PFSK-1 (cell line): ENCODE measurements around the gene TEX29.

ENCODE experiments used
- POLR2AphosphoS5 ChIP-seq: IDR thresholded peaks from 2 replicates; pipeline ENCODE4 v1.6.1; 2012; ENCODE audit warnings: low read depth, mild to moderate bottlenecking, control low read depth, low read length, moderate library complexity
- SIN3A ChIP-seq: IDR thresholded peaks from 2 replicates; pipeline ENCODE4 v1.6.1; 2012; ENCODE audit warnings: mild to moderate bottlenecking, low read length, moderate library complexity, borderline replicate concordance; ENCODE audit not compliant: insufficient read depth
- TAF1 ChIP-seq: IDR thresholded peaks from 2 replicates; pipeline ENCODE4 v1.6.1; 2012; ENCODE audit warnings: low read length, control low read depth, borderline replicate concordance; ENCODE audit not compliant: insufficient read depth
- TF ChIP-seq, protein P1 (sequence below), 2 experiments: IDR thresholded peaks; 2 replicates each; pipeline versions ENCODE4 v1.6.1 to v1.8.0; 2011 to 2012; ENCODE audit warnings: low read depth in 2 of 2, low read length in 2 of 2, control low read depth in 1 of 2, inconsistent platforms in 1 of 2, mild to moderate bottlenecking in 1 of 2, moderate library complexity in 1 of 2; ENCODE audit not compliant: insufficient read depth in 1 of 2

DNA sequence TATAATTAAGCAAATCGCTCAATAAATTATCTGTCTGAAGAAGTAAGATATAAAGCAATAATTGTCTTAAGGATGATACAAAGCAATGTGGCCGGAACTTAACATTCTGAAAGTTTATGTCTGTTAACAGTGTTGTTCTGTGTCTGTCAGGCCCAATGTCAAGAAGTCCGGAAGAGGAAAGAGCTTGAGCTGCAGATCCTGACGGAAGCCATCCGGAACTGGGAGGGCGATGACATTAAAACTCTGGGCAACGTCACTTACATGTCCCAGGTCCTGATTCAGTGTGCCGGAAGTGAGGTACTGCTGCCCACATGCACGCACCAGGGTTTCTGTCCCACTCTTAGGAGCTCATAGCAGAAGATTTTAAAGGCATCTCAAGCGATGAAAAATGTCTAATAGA, 45.1 kb upstream of the TEX29 start:
- TF ChIP-seq, protein P1, sequence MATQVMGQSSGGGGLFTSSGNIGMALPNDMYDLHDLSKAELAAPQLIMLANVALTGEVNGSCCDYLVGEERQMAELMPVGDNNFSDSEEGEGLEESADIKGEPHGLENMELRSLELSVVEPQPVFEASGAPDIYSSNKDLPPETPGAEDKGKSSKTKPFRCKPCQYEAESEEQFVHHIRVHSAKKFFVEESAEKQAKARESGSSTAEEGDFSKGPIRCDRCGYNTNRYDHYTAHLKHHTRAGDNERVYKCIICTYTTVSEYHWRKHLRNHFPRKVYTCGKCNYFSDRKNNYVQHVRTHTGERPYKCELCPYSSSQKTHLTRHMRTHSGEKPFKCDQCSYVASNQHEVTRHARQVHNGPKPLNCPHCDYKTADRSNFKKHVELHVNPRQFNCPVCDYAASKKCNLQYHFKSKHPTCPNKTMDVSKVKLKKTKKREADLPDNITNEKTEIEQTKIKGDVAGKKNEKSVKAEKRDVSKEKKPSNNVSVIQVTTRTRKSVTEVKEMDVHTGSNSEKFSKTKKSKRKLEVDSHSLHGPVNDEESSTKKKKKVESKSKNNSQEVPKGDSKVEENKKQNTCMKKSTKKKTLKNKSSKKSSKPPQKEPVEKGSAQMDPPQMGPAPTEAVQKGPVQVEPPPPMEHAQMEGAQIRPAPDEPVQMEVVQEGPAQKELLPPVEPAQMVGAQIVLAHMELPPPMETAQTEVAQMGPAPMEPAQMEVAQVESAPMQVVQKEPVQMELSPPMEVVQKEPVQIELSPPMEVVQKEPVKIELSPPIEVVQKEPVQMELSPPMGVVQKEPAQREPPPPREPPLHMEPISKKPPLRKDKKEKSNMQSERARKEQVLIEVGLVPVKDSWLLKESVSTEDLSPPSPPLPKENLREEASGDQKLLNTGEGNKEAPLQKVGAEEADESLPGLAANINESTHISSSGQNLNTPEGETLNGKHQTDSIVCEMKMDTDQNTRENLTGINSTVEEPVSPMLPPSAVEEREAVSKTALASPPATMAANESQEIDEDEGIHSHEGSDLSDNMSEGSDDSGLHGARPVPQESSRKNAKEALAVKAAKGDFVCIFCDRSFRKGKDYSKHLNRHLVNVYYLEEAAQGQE (IDR thresholded peaks at IDR 0.05; ENCODE audit: insufficient read depth in 1 of 2, low read depth in 2 of 2, low read length in 2 of 2): no peak
- TF ChIP-seq SIN3A (no peak), TAF1 (no peak), POLR2AphosphoS5 (no peak)
